GM03348 (cell line): ENCODE measurements around the gene PTH2.

Experiments
- DNase-seq: peaks from one replicate; pipeline ENCODE4 v3.0.0; 2012; ENCODE audit warnings: low spot score

The PTH2 gene

GRCh38 chr19:49430678-49431329, 7.6 kb upstream of the PTH2 start:
- DNase-seq: no peak

GRCh38 chr19:49430172-49430677, 7.0 kb upstream of the PTH2 start:
- DNase-seq: no peak

- DNase-seq: no peak
These were observed 5.6 kb upstream of the PTH2 start for GRCh38 chr19:49428547-49429451.

GRCh38 chr19:49427855-49428546, 4.8 kb upstream of the PTH2 start:
- DNase-seq: peak; percentile 35

- no peak for DNase-seq
These were observed 4.1 kb upstream of the PTH2 start for GRCh38 chr19:49427339-49427738.

GRCh38 chr19:49425922-49426592, 2.8 kb upstream of the PTH2 start:
- DNase-seq: no peak

- no peak for DNase-seq
These were observed 1.9 kb upstream of the PTH2 start, which contains the start of gene GFY for GRCh38 chr19:49425178-49425577. GFY (plus strand) TSS chr19:49425388; CDS start chr19:49426431, 1,043 bp downstream.

GRCh38 chr19:49423985-49424303, 703 bp upstream of the PTH2 start:
- no peak for DNase-seq

GRCh38 chr19:49422407-49423070, 702 bp downstream of the PTH2 start:
- peak; percentile 45 for DNase-seq

- no peak for DNase-seq
These were observed 1.4 kb downstream of the PTH2 start for GRCh38 chr19:49421878-49422202.

GRCh38 chr19:49421039-49421877, 2.0 kb downstream of the PTH2 start:
- DNase-seq: peak; percentile 90

GRCh38 chr19:49420227-49420626, 3.0 kb downstream of the PTH2 start:
- DNase-seq: no peak

- no peak for DNase-seq
These were observed 4.1 kb downstream of the PTH2 start for GRCh38 chr19:49419173-49419572.

GRCh38 chr19:49418511-49418910, 4.7 kb downstream of the PTH2 start:
- DNase-seq: no peak

- no peak for DNase-seq
These were observed 6.2 kb downstream of the PTH2 start for GRCh38 chr19:49417088-49417487.

GRCh38 chr19:49415810-49416200, 7.4 kb downstream of the PTH2 start:
- DNase-seq: no peak

GRCh38 chr19:49415102-49415809, 8.0 kb downstream of the PTH2 start:
- no peak for DNase-seq

- no peak for DNase-seq
These were observed 9.0 kb downstream of the PTH2 start for GRCh38 chr19:49414256-49414655.

- DNase-seq: no peak
These were observed 9.9 kb downstream of the PTH2 start for GRCh38 chr19:49413348-49413747.

GRCh38 chr19:49411681-49412326, 11.4 kb downstream of the PTH2 start:
- DNase-seq: no peak
